KOPT-K1 (cell line): ENCODE results near the gene ZBTB11.
A peak's percentile ranks its signal among the peaks of the same experiment; 100 is the strongest.
"Not testable (repeated sequence)": the region's sequence is repeated elsewhere in the genome, so short reads cannot be mapped to it uniquely, and the experiment has no call there.

ENCODE experiments used
- H3K27ac ChIP-seq: fragments of 200-600 bp; sonication (generic); 2 replicates; pipeline ENCODE4 v1.5.1; 2016; ENCODE audit warnings: antibody characterized with exemption, mild to moderate bottlenecking, low read depth, low read length; ENCODE audit not compliant: poor library complexity, severe bottlenecking
- H3K36me3 ChIP-seq: fragments of 200-600 bp; sonication (generic); 2 replicates; pipeline ENCODE4 v1.5.1; 2017; ENCODE audit warnings: antibody characterized with exemption, mild to moderate bottlenecking, low read length, moderate library complexity; ENCODE audit not compliant: insufficient read depth
- H3K9me3 ChIP-seq: fragments of 200-600 bp; sonication (generic); 2 replicates; pipeline ENCODE4 v1.5.1; 2017; ENCODE audit warnings: antibody characterized with exemption, low read length, mild to moderate bottlenecking; ENCODE audit not compliant: insufficient read depth, poor library complexity, severe bottlenecking

Gene ZBTB11

DNA sequence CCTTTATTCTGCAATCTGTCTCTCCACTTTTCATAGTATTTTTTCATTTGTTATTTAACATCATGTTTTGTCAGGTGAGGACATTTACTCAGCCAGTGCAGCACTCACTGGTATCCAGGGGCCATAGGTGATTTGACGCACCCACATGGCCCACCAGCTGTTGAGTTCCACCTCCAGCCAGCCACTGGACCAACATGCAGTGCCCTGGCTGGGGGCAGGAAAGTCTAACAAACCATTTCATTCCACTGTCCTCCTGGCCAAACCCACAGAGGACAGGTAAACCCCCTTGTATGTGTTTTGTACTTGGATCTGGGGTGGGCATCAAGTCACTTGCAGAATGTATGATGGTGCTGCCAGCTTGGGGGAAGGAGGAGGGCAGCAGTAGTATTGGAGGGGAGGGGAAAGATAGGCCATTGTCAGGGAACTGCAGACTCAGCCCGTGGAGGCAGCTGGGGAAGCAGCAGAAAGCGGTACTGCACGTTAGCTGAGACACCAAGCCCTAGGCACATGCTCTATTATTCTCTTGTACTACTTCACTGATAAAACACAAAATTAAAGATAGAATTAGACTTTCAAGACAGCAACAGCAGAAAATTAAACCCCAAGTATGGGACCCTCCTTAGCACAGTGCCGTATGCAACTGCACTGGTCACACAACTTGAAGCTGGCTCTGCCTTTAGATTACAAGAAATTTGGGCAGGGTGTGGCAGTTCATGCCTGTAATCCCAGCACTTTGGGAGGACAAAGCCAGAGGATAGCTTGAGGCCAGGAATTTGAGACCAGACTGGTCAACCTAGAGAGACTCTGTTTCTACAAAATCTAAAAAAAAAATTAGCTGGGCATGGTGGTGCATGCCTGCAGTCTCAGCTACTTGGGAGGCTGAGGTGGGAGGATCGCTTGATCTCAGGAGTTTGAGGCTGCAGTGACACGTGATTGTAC is 25.0 kb upstream of the ZBTB11 start:
- Histone ChIP-seq H3K27ac (no peak overlapping the region), H3K9me3 (no peaks in the 10 kb centered on the region), H3K36me3 (no peaks in the 10 kb centered on the region)

DNA sequence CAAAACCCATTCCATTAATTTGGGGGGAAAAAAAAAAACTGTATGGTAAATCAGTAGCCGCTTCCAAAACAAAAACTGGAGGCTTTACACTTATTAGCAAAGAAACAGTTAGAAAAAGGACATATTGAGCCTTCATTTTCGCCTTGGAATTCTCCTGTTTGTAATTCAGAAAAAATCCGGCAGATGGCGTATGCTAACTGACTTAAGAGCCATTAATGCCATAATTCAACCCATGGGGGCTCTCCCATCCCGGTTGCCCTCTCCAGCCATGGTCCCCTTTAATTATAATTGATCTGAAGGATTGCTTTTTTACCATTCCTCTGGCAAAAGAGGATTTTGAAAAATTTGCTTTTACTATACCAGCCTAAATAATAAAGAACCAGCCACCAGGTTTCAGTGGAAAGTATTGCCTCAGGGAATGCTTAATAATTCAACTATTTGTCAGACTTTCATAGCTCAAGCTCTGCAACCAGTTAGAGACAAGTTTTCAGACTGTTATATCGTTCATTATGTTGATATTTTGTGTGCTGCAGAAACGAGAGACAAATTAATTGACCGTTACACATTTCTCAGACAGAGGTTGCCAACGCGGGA is 18.9 kb upstream of the ZBTB11 start:
- H3K9me3 ChIP-seq, result no peaks in the 10 kb centered on the region
- no peaks in the 10 kb centered on the region for H3K36me3 ChIP-seq
- H3K27ac ChIP-seq, result no peak overlapping the region

DNA sequence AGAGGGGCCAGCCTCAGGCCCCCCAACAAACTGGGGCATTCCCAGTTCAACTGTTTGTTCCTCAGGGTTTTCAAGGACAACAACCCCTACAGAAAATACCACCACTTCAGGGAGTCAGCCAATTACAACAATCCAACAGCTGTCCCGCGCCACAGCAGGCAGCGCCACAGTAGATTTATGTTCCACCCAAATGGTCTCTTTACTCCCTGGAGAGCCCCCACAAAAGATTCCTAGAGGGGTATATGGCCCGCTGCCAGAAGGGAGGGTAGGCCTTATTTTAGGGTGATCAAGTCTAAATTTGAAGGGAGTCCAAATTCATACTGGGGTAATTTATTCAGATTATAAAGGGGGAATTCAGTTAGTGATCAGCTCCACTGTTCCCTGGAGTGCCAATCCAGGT is 17.9 kb upstream of the ZBTB11 start:
- not testable (repeated sequence) for H3K9me3 ChIP-seq, H3K27ac ChIP-seq

DNA sequence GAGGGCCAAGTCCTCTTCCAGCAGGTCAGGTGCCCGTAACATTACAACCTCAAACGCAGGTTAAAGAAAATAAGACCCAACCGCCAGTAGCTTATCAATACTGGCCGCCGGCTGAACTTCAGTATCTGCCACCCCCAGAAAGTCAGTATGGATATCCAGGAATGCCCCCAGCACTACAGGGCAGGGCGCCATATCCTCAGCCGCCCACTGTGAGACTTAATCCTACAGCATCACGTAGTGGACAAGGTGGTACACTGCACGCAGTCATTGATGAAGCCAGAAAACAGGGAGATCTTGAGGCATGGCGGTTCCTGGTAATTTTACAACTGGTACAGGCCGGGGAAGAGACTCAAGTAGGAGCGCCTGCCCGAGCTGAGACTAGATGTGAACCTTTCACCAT is 16.6 kb upstream of the ZBTB11 start:
- H3K36me3 ChIP-seq, H3K27ac ChIP-seq, H3K9me3 ChIP-seq: not testable (repeated sequence)

More for the DNA sequence above, 17.9 kb upstream of the ZBTB11 start:
- not testable (repeated sequence) for H3K36me3 ChIP-seq

DNA sequence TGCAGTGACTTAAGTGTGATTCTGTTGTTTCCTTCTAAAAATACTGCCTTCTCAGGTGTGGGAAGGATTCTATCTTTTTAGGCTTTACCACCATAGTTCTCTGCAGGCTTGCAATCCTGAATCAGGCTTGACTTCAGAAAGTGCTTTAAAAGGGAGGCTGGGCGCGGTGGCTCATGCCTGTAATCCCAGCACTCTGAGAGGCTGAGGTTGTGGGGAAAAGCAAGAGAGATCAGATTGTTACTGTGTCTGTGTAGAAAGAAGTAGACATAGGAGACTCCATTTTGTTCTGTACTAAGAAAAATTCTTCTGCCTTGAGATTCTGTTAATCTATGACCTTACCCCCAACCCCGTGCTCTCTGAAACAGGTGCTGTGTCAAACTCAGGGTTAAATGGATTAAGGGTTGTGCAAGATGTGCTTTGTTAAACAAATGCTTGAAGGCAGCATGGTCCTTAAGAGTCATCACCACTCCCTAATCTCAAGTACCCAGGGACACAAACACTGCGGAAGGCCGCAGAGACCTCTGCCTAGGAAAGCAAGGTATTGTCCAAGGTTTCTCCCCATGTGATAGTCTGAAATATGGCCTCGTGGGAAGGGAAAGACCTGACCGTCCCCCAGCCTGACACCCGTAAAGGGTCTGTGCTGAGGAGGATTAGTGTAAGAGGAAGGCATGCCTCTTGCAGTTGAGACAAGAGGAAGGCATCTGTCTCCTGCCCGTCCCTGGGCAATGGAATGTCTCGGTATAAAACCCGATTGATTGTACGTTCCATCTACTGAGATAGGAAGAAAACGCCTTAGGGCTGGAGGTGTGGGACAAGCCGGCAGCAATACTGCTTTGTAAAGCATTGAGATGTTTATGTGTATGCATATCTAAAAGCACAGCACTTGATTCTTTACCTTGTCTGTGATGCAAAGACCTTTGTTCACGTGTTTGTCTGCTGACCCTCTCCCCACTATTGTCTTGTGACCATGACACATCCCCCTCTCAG is 15.0 kb upstream of the ZBTB11 start:
- H3K9me3 ChIP-seq, H3K27ac ChIP-seq, H3K36me3 ChIP-seq: not testable (repeated sequence)

DNA sequence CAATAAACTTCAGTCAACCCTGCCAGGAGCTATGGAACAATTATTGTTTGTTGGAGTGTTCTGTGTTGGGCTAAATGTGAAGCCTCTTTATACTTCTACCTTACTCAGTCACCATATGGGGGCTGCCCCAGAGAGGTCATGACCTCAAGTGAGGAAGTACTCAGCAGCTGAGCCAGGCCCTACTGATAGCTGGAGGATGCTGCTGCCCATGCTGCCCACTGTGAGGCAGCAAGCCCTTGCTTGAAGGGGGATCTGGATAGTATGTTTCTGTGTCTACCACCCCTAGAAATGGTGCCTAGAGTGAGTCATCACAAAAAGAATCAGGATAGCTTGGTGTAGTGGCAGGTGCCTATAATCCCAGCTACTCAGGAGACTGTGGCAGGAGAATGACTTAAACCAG is 14.0 kb upstream of the ZBTB11 start:
- H3K27ac ChIP-seq, result no peak overlapping the region
- H3K9me3 ChIP-seq, result no peaks in the 10 kb centered on the region
- H3K36me3 ChIP-seq, result peaks cover 5% of the 10 kb centered on the region; the same call in 1 of the 2 replicates

DNA sequence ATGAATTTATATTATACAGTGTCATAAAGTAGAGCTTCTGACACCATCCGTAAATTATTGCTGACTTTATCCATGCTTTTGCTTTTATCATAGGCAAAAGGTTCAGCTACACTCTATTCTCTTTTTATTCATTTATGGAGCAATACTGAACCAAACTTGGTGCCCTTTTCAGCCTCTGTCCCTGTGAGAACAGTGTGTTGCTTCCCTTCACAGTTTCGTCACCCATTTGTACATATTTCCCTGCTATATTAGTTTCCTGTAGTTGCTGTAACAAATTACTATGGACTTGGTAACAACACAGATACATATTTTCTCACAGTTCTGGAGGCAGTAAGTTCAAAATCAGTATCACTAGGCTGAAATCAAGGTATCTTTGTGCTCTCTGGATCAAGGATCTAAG is 12.4 kb upstream of the ZBTB11 start:
- H3K36me3 ChIP-seq, result peaks cover 22% of the 10 kb centered on the region
- H3K9me3 ChIP-seq, result no peaks in the 10 kb centered on the region
- H3K27ac ChIP-seq, result no peak overlapping the region

DNA sequence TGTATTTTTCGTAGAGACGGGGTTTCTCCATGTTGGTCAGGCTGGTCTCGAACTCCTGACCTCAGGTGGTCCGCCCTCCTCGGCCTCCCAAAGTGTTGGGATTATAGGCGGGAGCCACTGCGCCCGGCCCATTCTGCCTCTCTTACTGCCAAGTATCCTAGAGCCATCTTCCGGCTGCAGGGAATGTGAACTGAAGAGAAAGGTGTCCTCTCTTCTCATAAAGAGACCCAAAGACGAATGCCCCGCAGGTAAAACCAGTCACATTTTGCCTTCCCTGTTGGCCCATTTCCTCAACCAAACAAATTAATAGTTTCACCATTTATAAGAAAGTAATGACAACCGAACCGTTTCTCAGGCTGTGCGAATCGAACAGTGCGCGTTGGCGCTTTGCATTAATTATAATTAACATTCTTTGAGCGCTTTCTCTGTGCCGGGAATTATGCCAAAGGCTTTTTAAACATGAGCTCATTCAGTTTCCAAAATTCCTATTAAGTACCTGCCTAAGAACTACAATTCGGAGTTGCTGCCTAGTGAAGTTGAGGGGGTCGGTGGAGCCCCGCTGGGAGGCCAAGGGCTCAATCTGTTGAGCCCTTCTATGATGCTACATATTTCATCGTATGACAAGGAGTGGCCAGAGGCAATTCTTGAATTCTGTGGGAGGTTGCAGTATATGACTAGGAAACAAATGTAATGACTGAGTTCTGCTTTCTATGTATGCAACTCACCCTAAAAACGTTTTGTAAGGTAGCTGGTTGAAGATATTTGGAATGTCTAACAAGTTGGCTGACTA is 10.4 kb upstream of the ZBTB11 start:
- H3K27ac ChIP-seq, result peak overlapping the region; percentile 75

DNA sequence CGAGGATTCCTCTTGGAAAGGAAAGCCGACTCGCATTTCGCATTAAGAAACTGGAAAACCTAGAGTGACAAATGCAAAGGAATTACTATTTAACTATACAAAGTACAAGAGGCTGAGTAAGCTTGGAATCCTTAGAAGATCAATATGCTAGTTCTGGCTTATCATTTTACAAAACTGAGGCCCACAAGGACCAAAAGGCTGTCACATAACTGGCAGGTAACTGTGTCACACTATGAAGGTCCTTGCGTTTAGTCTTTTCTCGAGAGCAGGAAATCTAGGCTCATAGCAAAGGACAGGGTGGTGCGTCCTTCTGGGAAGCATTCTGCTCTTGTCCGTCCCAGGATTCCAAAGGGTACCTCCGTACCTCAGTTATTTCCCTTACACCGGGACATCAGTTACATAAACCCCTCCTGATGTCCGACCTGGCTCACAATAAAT is 9.0 kb upstream of the ZBTB11 start:
- Histone ChIP-seq H3K36me3 (peaks cover 56% of the 10 kb centered on the region), H3K9me3 (no peaks in the 10 kb centered on the region), H3K27ac (peak overlapping the region; percentile 75)

More for the DNA sequence above, 10.4 kb upstream of the ZBTB11 start:
- Histone ChIP-seq H3K36me3 (peaks cover 41% of the 10 kb centered on the region), H3K9me3 (no peaks in the 10 kb centered on the region)

DNA sequence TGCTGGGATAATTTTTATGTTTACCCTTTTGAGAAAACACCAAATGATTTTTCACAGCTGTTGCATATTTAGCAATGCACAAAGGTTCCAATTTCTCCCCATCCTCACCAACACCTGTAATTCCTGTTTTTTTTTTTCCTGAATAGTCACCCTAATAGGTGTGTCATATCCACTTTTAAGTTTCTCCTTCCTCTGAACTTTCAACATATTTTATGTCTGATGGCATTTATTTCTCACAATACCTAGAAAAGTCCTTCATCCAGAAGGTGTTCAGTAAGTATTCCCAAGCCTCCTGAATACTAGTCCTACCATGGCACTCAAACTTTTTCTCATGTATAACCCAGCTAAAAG is 8.1 kb upstream of the ZBTB11 start:
- Histone ChIP-seq H3K36me3 (peaks cover 65% of the 10 kb centered on the region), H3K27ac (peak overlapping the region; percentile 75), H3K9me3 (no peaks in the 10 kb centered on the region)

DNA sequence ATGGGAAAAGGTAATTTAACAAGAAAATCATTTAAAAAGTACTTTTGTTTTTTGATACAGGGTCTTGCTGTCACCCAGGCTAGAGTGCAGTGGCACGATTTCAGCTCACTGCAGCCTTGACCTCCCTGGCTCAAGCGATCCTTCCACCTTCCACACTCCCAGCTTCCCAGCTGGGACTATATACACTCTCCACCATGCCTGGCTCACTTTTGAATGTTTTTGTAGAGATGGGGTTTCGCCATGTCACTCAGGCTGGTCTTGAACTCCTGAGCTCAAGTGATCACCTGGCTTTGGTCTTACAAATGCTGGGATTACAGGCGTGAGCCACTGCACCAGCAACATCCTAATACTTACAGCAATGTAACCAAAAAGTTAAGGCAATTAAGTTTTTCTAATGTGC is 3.5 kb upstream of the ZBTB11 start:
- Histone ChIP-seq H3K27ac (no peak overlapping the region), H3K9me3 (no peaks in the 10 kb centered on the region), H3K36me3 (peaks cover 68% of the 10 kb centered on the region)

DNA sequence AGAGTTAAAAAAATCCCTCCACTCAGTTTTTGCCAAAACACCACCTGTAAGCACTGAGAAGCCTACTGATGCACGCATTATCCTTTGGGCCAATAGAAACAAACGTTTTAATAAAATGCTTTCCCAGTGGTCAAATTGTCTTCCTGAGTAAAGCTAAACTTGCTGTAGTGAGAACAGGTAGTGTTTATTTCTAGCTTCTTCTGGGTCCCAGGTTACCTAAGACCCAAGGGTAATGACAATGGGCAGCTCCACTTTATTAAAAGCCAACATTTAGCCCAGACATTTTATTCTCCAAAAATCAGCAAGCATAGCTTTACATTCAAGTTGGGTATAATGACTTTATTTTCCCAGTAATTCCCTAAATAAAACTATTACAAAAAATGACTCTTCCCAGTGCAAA is 1.9 kb upstream of the ZBTB11 start:
- H3K36me3 ChIP-seq, result peaks cover 52% of the 10 kb centered on the region
- H3K9me3 ChIP-seq, H3K27ac ChIP-seq: not testable (repeated sequence)

DNA sequence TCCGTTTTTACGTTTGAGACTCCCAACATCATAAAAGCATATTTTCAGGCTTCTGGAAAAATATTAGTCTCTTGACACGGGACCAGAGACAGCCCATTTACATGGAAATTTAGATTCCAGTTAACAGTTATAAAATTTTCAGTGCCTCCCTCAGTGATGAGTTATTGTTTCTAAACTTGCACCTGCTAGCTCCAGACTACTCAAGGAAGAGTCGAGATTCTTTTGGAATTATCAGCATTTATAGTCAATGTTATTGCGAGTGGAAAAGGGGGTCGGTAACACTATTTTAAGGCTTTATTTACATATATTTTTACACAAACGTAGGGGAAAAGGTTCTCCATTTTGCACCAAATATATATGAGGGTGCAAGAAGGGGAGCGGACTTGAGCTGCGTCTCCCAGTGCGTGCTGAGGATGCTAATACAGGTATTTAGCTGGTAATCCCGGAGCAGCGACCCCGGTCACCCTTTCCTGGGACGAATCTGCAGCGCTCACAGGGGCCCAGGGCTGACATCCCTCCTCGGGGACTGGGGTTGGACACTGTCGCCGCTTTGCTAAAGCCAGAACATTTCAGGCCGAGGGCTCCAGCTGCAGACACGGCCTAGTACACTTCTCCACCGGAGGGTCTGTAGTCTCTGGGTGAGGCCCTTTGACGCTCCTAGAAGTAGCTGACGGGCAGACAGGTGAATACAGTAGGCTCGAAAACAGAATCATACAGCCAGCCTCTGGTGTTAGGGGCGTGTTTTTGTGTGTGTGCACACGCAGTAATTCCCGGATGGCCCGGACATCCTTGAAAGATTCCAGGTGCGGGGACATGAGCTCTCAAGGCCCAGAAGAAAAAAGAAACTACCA is 729 bp upstream of the ZBTB11 start:
- H3K36me3 ChIP-seq, result peaks cover 40% of the 10 kb centered on the region
- peak overlapping the region; percentile 87 for H3K27ac ChIP-seq
- H3K9me3 ChIP-seq, result no peaks in the 10 kb centered on the region
